ENCODE results near the gene GRIA4.

DNA sequence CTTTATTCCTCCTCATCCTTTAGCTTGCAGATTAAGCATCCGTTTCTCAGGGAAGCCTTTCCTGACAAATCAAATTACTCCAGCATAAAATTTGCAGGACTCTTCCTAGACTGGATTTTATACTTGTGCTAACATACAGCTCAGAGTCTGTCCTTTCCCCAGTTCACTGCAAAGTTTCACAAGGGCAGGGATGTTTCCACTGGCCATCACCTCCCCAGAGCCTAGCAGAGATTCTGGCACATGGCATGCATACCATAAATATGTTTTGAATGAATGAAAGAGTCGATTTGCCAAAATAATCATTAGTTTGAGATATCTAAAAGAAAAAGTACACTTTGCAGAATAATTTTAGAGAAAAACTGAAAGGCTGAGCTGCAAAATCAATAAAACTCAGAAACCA, 401.6 kb downstream of the GRIA4 start:
- TF ChIP-seq, protein P1, sequence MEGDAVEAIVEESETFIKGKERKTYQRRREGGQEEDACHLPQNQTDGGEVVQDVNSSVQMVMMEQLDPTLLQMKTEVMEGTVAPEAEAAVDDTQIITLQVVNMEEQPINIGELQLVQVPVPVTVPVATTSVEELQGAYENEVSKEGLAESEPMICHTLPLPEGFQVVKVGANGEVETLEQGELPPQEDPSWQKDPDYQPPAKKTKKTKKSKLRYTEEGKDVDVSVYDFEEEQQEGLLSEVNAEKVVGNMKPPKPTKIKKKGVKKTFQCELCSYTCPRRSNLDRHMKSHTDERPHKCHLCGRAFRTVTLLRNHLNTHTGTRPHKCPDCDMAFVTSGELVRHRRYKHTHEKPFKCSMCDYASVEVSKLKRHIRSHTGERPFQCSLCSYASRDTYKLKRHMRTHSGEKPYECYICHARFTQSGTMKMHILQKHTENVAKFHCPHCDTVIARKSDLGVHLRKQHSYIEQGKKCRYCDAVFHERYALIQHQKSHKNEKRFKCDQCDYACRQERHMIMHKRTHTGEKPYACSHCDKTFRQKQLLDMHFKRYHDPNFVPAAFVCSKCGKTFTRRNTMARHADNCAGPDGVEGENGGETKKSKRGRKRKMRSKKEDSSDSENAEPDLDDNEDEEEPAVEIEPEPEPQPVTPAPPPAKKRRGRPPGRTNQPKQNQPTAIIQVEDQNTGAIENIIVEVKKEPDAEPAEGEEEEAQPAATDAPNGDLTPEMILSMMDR (IDR thresholded peaks at IDR 0.05) = no peak
- no peak for TF ChIP-seq EZH2 (IDR thresholded peaks at IDR 0.05; ENCODE audit: borderline replicate concordance, insufficient read depth, low read depth, low read length, poor library complexity, severe bottlenecking)

Data from B cell (primary cell).